Endothelial cell of umbilical vein (primary cell): Measurements from ENCODE around the gene FAM118B. TPM values are rescaled to one million over a fixed set of nuclear protein-coding genes. Genes with fewer than 3 reads are reported as not detected.

Experiments used
- BruUV-seq: library from RNA; stranded (reverse); fragments of 400-500 nt; replicated peaks from 2 replicates; lab custom pipeline; 2021; lab: Mats Ljungman, UMichigan
- CTCF ChIA-PET: fragments of 300-600, 350-600 bp; sonication (Branson Sonifier 250); formaldehyde crosslinking; loops from one replicate; lab custom pipeline; 2021; ENCODE audit warnings: antibody characterized with exemption, inconsistent platforms; lab: Charles Lee
- POLR2A ChIA-PET: fragments of 300-600, 350-600 bp; sonication (Branson Sonifier 250); formaldehyde crosslinking; loops from one replicate; lab custom pipeline; 2021; ENCODE audit warnings: antibody characterized with exemption, inconsistent platforms; lab: Charles Lee
- DNase-seq: peaks from one replicate; pipeline ENCODE4 v3.0.0-alpha.2; 2011; ENCODE audit warnings: low read depth, low spot score
- FAIRE-seq: peaks from 2 replicates; lab custom pipeline; 2011; peaks lifted over from hg19 to GRCh38; lab: Jason Lieb, UNC
- H2AFZ ChIP-seq: 2 replicates; pipeline ENCODE4 v1.6.0; 2012; ENCODE audit warnings: low read depth, low read length, control low read depth, inconsistent platforms
- H3K27ac ChIP-seq: 2 replicates; pipeline ENCODE4 v1.5.1; 2011; ENCODE audit warnings: low read depth, mild to moderate bottlenecking, control low read depth, low read length, moderate library complexity; ENCODE audit not compliant: insufficient read depth
- H3K27me3 ChIP-seq, 2 experiments: 2 replicates each; pipeline versions ENCODE4 v1.6.0 to v1.6.1; 2011; ENCODE audit warnings: low read length in 2 of 2, mixed read lengths in 1 of 2; ENCODE audit not compliant: control insufficient read depth in 2 of 2, insufficient read depth in 2 of 2
- H3K36me3 ChIP-seq, 2 experiments: 2 replicates in 1 of 2; 3 replicates in 1 of 2; pipeline ENCODE4 v1.5.1; 2011; ENCODE audit warnings: low read length in 2 of 2, mild to moderate bottlenecking in 1 of 2, moderate library complexity in 1 of 2; ENCODE audit not compliant: control insufficient read depth in 2 of 2, insufficient read depth in 2 of 2; ENCODE audit errors: extremely low read depth in 1 of 2
- H3K4me1 ChIP-seq: 3 replicates; pipeline ENCODE4 v1.5.1; 2011; ENCODE audit warnings: mild to moderate bottlenecking, low read length; ENCODE audit not compliant: control insufficient read depth, insufficient read depth; ENCODE audit errors: extremely low read depth
- H3K4me2 ChIP-seq: 2 replicates; pipeline ENCODE4 v1.6.1; 2011; ENCODE audit warnings: low read length, control low read depth, mixed read lengths; ENCODE audit not compliant: insufficient read depth
- H3K4me3 ChIP-seq, 3 experiments: fragments of 200-600 bp in 1 of 3; sonication (generic), shearing (Covaris generic) in 1 of 3; replicated peaks in 1 of 3; 2 replicates each; pipeline ENCODE4 v1.5.1; 2011 to 2016; ENCODE audit warnings: control low read depth in 3 of 3, low read length in 3 of 3, mild to moderate bottlenecking in 2 of 3, inconsistent platforms in 1 of 3, low read depth in 1 of 3, moderate library complexity in 1 of 3; ENCODE audit not compliant: insufficient read depth in 1 of 3
- H3K79me2 ChIP-seq: 2 replicates; pipeline ENCODE4 v1.6.0; 2012; ENCODE audit warnings: low read length, inconsistent platforms; ENCODE audit not compliant: control insufficient read depth, insufficient read depth
- H3K9ac ChIP-seq: replicated peaks from 2 replicates; pipeline ENCODE3; 2011; ENCODE audit warnings: low read length, control low read depth; ENCODE audit not compliant: insufficient read depth; ENCODE audit errors: extremely low read depth
- H3K9me1 ChIP-seq: replicated peaks from 3 replicates; pipeline ENCODE4 v1.6.0; 2011; ENCODE audit warnings: mild to moderate bottlenecking, low read length; ENCODE audit not compliant: control insufficient read depth, insufficient read depth; ENCODE audit errors: extremely low read depth
- H3K9me3 ChIP-seq: replicated peaks from 2 replicates; pipeline ENCODE4 v1.5.1; 2012; ENCODE audit warnings: low read length, inconsistent platforms; ENCODE audit not compliant: control insufficient read depth, insufficient read depth
- H4K20me1 ChIP-seq: replicated peaks from 2 replicates; pipeline ENCODE3; 2011; ENCODE audit warnings: mild to moderate bottlenecking, low read length; ENCODE audit not compliant: control insufficient read depth, insufficient read depth; ENCODE audit errors: extremely low read depth
- CTCF ChIP-seq, 2 donors: IDR thresholded peaks; 1 replicate in 1 of 2; 2 replicates in 1 of 2; pipeline ENCODE4 v1.5.1; 2011; ENCODE audit warnings: low read length in 2 of 2, mild to moderate bottlenecking in 2 of 2, moderate library complexity in 2 of 2, control low read depth in 1 of 2, inconsistent platforms in 1 of 2, low read depth in 1 of 2; ENCODE audit not compliant: insufficient read depth in 1 of 2; ENCODE audit errors: extremely low read depth in 1 of 2
- EZH2 ChIP-seq: IDR thresholded peaks from 2 replicates; pipeline ENCODE4 v1.6.1; 2012; ENCODE audit warnings: borderline replicate concordance, low read depth, mild to moderate bottlenecking, moderate library complexity, low read length, inconsistent platforms; ENCODE audit not compliant: severe bottlenecking
- FOS ChIP-seq: IDR thresholded peaks from 2 replicates; pipeline ENCODE4 v1.6.1; 2011; ENCODE audit warnings: mild to moderate bottlenecking, low read length, moderate library complexity, borderline replicate concordance; ENCODE audit not compliant: insufficient read depth
- GATA2 ChIP-seq: IDR thresholded peaks from 2 replicates; pipeline ENCODE4 v1.7.0; 2011; ENCODE audit warnings: low read depth, mild to moderate bottlenecking, moderate library complexity, mixed read lengths, low read length; ENCODE audit not compliant: insufficient read length, insufficient read depth
- JUN ChIP-seq: IDR thresholded peaks from 2 replicates; pipeline ENCODE4 v1.6.1; 2011; ENCODE audit warnings: borderline replicate concordance, low read depth; ENCODE audit not compliant: insufficient read length, insufficient read depth
- MAX ChIP-seq: IDR thresholded peaks from 2 replicates; pipeline ENCODE4 v1.6.1; 2011; ENCODE audit not compliant: insufficient read depth, insufficient read length
- MYC ChIP-seq: IDR thresholded peaks from one replicate; pipeline ENCODE4 v1.6.1; 2011; ENCODE audit warnings: mild to moderate bottlenecking, low read depth, low read length
- POLR2A ChIP-seq: IDR thresholded peaks from 2 replicates; pipeline ENCODE4 v1.6.1; 2012; ENCODE audit warnings: low read depth, mild to moderate bottlenecking, control low read depth, low read length
- POLR2AphosphoS5 ChIP-seq: IDR thresholded peaks from 2 replicates; pipeline ENCODE4 v1.6.1; 2012; ENCODE audit warnings: low read depth, mild to moderate bottlenecking, control low read depth, low read length, moderate library complexity; ENCODE audit not compliant: insufficient read depth
- dilution Hi-C: fragments of 300-500 bp; cut with MboI; formaldehyde crosslinking; loops from one replicate; pipeline ENCODE4 v1.15.0; 2019; ENCODE audit warnings: low sequenced_read_pairs; ENCODE audit not compliant: extremely low pct_ligation_motif_present
- intact Hi-C: fragments of 100-400 bp; cut with micrococcal nuclease; formaldehyde crosslinking; loops from one replicate; pipeline ENCODE4 v1.10.0; 2022
- polyA plus RNA-seq, 4 experiments: library from polyadenylated mRNA; depleted of rRNA in 3 of 4; stranded (reverse) in 3 of 4; unstranded in 1 of 4; fragments of >200 nt; gene quantifications; 2 replicates each; pipeline versions ENCODE4 v1.2.1 to v1.2.3, GENCODE V29; 2011 to 2012; ENCODE audit warnings: missing spikeins in 1 of 4
- total RNA-seq: library from RNA; stranded (reverse); gene quantifications from 2 replicates; pipeline ENCODE4 v1.2.3, GENCODE V29; 2021

FAM118B gene
- total and polyA plus RNA-seq, 2 donors (not counting 3 experiments of a cell fraction or from before 2014, with no cell fraction given): 26.6 to 35.8 TPM

GRCh38 chr11:126304457-126305075 is 93.0 kb downstream of the FAM118B start:
- no peaks in the 10 kb centered on the region for H4K20me1 ChIP-seq
- DNase-seq: no peak
- H3K27ac ChIP-seq: no peak overlapping the region
- no peaks in the 10 kb centered on the region for H3K27me3 ChIP-seq
- no peak for TF ChIP-seq POLR2A
- TF ChIP-seq POLR2AphosphoS5: no peak
- TF ChIP-seq CTCF (IDR thresholded peaks at IDR 0.05; ENCODE audit: extremely low read depth in 1 of 2, insufficient read depth in 1 of 2, low read depth in 1 of 2, low read length in 2 of 2): no peak
- no peak for TF ChIP-seq EZH2
- no peak for TF ChIP-seq FOS
- no peak for TF ChIP-seq MAX
- no peak for TF ChIP-seq MYC
- TF ChIP-seq JUN: no peak
- TF ChIP-seq GATA2: no peak
- TSS peak; percentile 47 for BruUV-seq
- peak overlapping the region; percentile 53 for H3K4me2 ChIP-seq
- POLR2A ChIA-PET: interaction anchor here (0.7 to 1.0 kb wide), 2 partner anchors 24 to 36 kb away, joined by 3 to 4 read pairs; partner anchors contain the start of genes FOXRED1 and SRPRA
- H3K79me2 ChIP-seq: no peaks in the 10 kb centered on the region
- H3K36me3 ChIP-seq: no peaks in the 10 kb centered on the region
- intact Hi-C loops: loop anchor here (1.0 to 5.0 kb wide), 5 partner anchors 21 to 382 kb away; partner anchors contain the start of genes FAM118B, RPUSD4, SRPRA and TIRAP
- H3K4me3 ChIP-seq: peak overlapping the region in 2 of 3 experiments; percentile 35 to 74
- dilution Hi-C loops: no loop called here
- no peaks in the 10 kb centered on the region for H3K9me3 ChIP-seq
- no peaks in the 10 kb centered on the region for H3K9me1 ChIP-seq
- peak overlapping the region; percentile 26 for H2AFZ ChIP-seq
- no peaks in the 10 kb centered on the region for H3K4me1 ChIP-seq
- FAIRE-seq: no peak
- CTCF ChIA-PET: interaction anchor here (1.0 to 10.7 kb wide), 5 partner anchors 51 to 1853 kb away, joined by 3 to 437 read pairs (median 4); partner anchors contain the start of gene ST3GAL4
- peak overlapping the region; percentile 83 for H3K9ac ChIP-seq
